IMR-90 (cell line): ENCODE measurements around the gene DYNLRB1.
A peak's percentile ranks its signal among the peaks of the same experiment; 100 is the strongest.

Experiments used
- CEBPB ChIP-seq: IDR thresholded peaks from 2 replicates; pipeline ENCODE4 v1.6.1; 2012; ENCODE audit warnings: low read depth, low read length, improper control_type of control experiment
- CHD1 ChIP-seq: IDR thresholded peaks from 2 replicates; pipeline ENCODE4 v1.6.1; 2012; ENCODE audit warnings: low read depth, low read length, improper control_type of control experiment
- CTCF ChIP-seq: conservative IDR thresholded peaks from 2 replicates; pipeline ENCODE4 v1.5.1; 2012; ENCODE audit warnings: mild to moderate bottlenecking, low read depth, low read length, improper control_type of control experiment
- MAFK ChIP-seq: IDR thresholded peaks from 2 replicates; pipeline ENCODE4 v1.6.1; 2012; ENCODE audit warnings: low read depth, low read length, improper control_type of control experiment
- NFE2L2 ChIP-seq: fragments of 150-350 bp; IDR thresholded peaks from 2 replicates; pipeline ENCODE4 v1.6.1; 2016; ENCODE audit warnings: low read depth, mild to moderate bottlenecking, low read length
- POLR2A ChIP-seq: IDR thresholded peaks from 2 replicates; pipeline ENCODE4 v1.6.1; 2012; ENCODE audit warnings: mild to moderate bottlenecking, low read depth, low read length
- RCOR1 ChIP-seq: IDR thresholded peaks from 2 replicates; pipeline ENCODE4 v1.6.1; 2012; ENCODE audit warnings: mild to moderate bottlenecking, low read length, improper control_type of control experiment; ENCODE audit not compliant: insufficient replicate concordance

GRCh38 chr20:34579191-34579978, 63.2 kb downstream of the DYNLRB1 start:
- TF ChIP-seq CTCF (peak; percentile 84), POLR2A (no peak), RCOR1 (no peak), CEBPB (no peak), NFE2L2 (no peak), MAFK (no peak), CHD1 (no peak)
